GM12801 (cell line): Measurements from ENCODE around the gene PCSK1N.

Source experiments
- TF ChIP-seq, protein P1 (sequence below): IDR thresholded peaks from one replicate; pipeline ENCODE4 v1.5.1; 2011; ENCODE audit warnings: control low read depth; ENCODE audit not compliant: insufficient read length; ENCODE audit errors: extremely low read depth

PCSK1N gene

DNA sequence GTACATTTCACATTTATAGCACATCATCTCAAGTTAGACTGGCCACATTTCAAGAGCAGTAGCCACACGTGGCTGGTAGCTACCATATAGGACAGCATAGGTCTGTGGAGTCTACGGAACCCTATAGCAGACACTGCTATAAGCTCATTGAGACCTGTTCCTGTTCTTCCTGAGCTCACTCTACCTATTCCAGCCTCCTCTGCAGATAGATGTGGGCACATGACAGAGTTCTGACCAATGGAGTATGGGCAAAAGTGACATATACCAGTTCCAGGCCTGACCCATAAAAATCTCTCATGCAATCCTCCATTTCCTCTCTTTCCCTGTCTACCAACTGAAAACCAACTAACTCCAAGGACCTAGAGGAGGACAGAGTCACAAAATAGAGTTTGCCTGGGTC is 37.1 kb downstream of the PCSK1N start:
- TF ChIP-seq, protein P1, sequence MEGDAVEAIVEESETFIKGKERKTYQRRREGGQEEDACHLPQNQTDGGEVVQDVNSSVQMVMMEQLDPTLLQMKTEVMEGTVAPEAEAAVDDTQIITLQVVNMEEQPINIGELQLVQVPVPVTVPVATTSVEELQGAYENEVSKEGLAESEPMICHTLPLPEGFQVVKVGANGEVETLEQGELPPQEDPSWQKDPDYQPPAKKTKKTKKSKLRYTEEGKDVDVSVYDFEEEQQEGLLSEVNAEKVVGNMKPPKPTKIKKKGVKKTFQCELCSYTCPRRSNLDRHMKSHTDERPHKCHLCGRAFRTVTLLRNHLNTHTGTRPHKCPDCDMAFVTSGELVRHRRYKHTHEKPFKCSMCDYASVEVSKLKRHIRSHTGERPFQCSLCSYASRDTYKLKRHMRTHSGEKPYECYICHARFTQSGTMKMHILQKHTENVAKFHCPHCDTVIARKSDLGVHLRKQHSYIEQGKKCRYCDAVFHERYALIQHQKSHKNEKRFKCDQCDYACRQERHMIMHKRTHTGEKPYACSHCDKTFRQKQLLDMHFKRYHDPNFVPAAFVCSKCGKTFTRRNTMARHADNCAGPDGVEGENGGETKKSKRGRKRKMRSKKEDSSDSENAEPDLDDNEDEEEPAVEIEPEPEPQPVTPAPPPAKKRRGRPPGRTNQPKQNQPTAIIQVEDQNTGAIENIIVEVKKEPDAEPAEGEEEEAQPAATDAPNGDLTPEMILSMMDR: no peak

DNA sequence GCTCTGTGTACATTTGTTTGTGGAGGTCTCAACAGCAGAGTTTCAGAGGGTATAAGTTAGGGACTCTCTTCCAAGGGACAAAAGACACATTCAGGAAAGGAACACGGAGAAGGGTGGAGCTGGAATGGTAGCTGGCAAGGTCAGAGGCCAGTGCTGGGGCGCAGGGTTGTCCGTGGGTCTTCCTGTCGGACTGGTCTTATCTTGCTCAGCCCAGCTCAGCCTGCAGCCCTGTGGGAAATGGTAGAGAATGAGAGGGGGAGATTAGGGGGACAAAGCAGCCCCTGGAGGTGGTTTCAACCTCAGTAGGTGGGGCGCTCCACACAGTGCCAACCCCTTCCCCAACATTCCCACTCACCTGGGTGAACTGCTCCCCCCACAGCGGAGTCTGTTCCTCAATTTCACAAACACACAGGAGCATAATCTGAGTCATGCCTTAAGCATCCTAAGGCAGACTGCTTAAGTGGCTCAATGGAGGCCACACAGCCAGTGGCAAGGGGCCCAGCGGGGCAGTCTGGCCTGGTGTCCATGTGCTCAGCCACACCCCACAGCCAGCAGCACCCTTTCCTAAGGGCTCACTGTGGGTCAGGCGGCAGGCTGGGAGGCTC is 40.4 kb downstream of the PCSK1N start:
- TF ChIP-seq, protein P1: no peak

GRCh38 chrX:48794340-48794910 is 41.0 kb downstream of the PCSK1N start:
- TF ChIP-seq, protein P1: no peak

GRCh38 chrX:48793935-48794334 is 41.5 kb downstream of the PCSK1N start:
- TF ChIP-seq, protein P1: no peak

DNA sequence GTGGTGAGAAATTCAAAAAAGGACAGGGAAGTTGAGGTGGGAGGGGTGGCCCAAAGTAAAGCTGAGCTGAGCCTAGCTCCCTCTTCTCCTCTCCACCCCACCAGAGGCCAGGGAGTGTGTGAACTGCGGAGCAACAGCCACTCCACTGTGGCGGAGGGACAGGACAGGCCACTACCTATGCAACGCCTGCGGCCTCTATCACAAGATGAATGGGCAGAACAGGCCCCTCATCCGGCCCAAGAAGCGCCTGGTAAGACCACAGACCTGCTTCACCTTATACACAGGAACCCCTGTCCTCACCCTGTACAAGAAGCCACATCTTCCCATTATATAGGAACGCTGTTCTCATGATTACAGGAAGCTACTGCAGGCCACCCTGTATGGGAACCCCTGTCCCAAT is 43.2 kb downstream of the PCSK1N start:
- TF ChIP-seq, protein P1: no peak

DNA sequence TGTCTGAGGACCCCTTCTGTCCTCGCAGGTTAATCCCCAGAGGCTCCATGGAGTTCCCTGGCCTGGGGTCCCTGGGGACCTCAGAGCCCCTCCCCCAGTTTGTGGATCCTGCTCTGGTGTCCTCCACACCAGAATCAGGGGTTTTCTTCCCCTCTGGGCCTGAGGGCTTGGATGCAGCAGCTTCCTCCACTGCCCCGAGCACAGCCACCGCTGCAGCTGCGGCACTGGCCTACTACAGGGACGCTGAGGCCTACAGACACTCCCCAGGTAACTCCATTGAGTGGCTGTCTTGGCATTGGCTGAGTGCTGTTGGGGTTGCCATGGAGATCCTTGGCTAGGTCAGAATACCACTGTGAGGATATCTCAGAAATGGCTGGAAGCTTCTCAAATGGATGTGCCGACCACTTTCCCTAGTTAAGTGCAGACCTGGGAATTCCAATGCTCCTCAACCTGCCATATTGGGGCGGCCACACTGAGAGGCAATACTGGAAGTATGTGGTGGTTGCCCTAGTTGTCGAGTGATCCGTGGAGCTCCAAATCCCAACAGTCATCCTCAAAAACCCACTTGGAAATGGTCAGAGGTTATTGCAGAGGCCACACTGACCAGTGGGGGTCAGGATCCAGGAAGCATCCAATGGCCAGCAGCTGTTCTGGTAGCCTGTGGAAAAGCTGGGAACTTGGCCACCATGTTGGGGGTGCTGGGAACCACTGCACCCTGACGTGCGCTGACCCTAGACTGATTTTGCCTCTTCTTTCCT is 44.2 kb downstream of the PCSK1N start:
- TF ChIP-seq, protein P1: no peak

- TF ChIP-seq, protein P1: no peak
Measured at GRCh38 chrX:48790477-48790876, 44.9 kb downstream of the PCSK1N start.
